ENCODE data around the gene SLC4A1.

SLC4A1 gene

DNA sequence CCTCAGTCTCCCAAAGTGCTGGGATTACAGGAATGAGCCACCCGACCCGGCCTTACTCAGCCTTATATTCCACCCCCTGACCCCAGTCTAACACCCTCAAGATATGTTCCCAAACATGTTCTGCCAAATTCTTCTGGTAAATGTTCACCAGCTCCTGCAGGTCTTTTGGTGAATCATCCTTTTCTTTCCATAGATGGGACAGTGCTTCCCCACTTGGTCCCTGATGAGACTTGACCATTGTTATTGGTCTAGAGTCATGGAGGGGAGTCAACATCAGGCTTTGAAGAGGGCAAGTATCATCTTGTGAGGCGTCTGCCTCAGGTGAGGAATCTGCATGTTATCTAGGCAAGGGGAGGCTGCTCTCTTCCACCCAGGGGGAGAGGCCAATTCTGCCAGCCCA is 30.0 kb upstream of the SLC4A1 start:
- ATAC-seq (ENCODE audit: insufficient read depth, low read depth): no peak
- no peak overlapping the region for H3K4me3 ChIP-seq (ENCODE audit: low read depth in 1 of 2, low read length in 2 of 2)
- no peaks in the 10 kb centered on the region for H4K20me1 ChIP-seq (ENCODE audit: insufficient read depth, low read length)
- no peaks in the 10 kb centered on the region for H3K36me3 ChIP-seq (ENCODE audit: insufficient read depth, low read length)
- no peak overlapping the region for H3K9ac ChIP-seq (ENCODE audit: low read depth, low read length)
- DNase-seq: no peak
- no peaks in the 10 kb centered on the region for H3K9me3 ChIP-seq (ENCODE audit: insufficient read depth, low read length, severe bottlenecking)
- peaks cover 2% of the 10 kb centered on the region for H3K27me3 ChIP-seq (ENCODE audit: insufficient read depth, low read length, poor library complexity)
- H3K79me2 ChIP-seq (ENCODE audit: insufficient read depth, low read length): no peaks in the 10 kb centered on the region
- no peak overlapping the region for H3K4me2 ChIP-seq (ENCODE audit: insufficient read depth, low read length)
- no peaks in the 10 kb centered on the region for H3K4me1 ChIP-seq (ENCODE audit: insufficient read depth, low read length)
- H3K27ac ChIP-seq (ENCODE audit: low read length): no peak overlapping the region
- no peak for TF ChIP-seq EZH2 (IDR thresholded peaks at IDR 0.05; ENCODE audit: borderline replicate concordance, low read depth, low read length, severe bottlenecking)
- TF ChIP-seq, protein P1, sequence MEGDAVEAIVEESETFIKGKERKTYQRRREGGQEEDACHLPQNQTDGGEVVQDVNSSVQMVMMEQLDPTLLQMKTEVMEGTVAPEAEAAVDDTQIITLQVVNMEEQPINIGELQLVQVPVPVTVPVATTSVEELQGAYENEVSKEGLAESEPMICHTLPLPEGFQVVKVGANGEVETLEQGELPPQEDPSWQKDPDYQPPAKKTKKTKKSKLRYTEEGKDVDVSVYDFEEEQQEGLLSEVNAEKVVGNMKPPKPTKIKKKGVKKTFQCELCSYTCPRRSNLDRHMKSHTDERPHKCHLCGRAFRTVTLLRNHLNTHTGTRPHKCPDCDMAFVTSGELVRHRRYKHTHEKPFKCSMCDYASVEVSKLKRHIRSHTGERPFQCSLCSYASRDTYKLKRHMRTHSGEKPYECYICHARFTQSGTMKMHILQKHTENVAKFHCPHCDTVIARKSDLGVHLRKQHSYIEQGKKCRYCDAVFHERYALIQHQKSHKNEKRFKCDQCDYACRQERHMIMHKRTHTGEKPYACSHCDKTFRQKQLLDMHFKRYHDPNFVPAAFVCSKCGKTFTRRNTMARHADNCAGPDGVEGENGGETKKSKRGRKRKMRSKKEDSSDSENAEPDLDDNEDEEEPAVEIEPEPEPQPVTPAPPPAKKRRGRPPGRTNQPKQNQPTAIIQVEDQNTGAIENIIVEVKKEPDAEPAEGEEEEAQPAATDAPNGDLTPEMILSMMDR (IDR thresholded peaks at IDR 0.05; ENCODE audit: borderline replicate concordance, extremely low read depth, low read length, poor library complexity, severe bottlenecking): no peak
- no peak overlapping the region for H2AFZ ChIP-seq (ENCODE audit: low read depth, low read length)

DNA sequence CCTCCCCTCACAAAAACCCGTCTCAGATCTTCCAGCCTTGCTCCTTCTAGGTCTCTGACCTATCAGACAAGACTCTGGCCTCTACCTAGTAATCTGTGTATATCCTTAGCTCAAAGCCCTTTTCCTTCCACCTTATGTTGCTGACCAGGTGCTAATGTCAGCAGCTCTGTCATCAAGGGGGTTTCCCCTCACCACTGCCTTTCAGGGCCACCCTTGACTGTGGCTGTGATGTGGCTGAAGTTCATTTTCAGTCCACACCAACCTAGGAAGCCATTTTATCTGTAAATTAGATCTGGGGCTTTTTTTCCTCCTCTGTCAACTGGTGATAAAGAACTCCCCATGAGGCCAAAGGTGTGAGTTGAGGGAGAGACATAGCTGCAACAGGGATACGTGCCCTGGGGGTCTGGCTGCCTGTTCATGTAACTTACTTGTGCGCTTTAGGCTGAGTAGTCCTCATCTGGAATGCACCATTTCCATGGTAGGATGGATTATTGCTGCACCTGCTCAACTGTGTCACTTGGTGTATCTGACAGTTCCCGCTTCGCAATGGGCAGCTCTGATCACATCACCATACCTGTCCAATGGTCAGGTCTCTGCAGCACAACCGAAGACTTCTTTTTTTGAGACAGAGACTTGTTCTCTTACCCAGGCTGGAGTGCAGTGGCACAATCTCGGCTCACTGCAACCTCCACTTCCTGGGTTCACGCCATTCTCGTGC is 25.7 kb upstream of the SLC4A1 start:
- Histone ChIP-seq H3K4me1 (ENCODE audit: insufficient read depth, low read length) (no peaks in the 10 kb centered on the region), H3K4me3 (ENCODE audit: low read depth in 1 of 2, low read length in 2 of 2) (no peak overlapping the region), H3K27ac (ENCODE audit: low read length) (no peak overlapping the region), H3K27me3 (ENCODE audit: insufficient read depth, low read length, poor library complexity) (peaks cover 2% of the 10 kb centered on the region), H3K9ac (ENCODE audit: low read depth, low read length) (no peak overlapping the region), H2AFZ (ENCODE audit: low read depth, low read length) (no peak overlapping the region), H3K4me2 (ENCODE audit: insufficient read depth, low read length) (no peak overlapping the region), H3K9me3 (ENCODE audit: insufficient read depth, low read length, severe bottlenecking) (no peaks in the 10 kb centered on the region), H4K20me1 (ENCODE audit: insufficient read depth, low read length) (no peaks in the 10 kb centered on the region), H3K79me2 (ENCODE audit: insufficient read depth, low read length) (no peaks in the 10 kb centered on the region), H3K36me3 (ENCODE audit: insufficient read depth, low read length) (no peaks in the 10 kb centered on the region)
- ATAC-seq (ENCODE audit: insufficient read depth, low read depth) (no peak), DNase-seq (no peak)
- TF ChIP-seq, protein P1 (IDR thresholded peaks at IDR 0.05; ENCODE audit: borderline replicate concordance, extremely low read depth, low read length, poor library complexity, severe bottlenecking): no peak
- no peak for TF ChIP-seq EZH2 (IDR thresholded peaks at IDR 0.05; ENCODE audit: borderline replicate concordance, low read depth, low read length, severe bottlenecking)

DNA sequence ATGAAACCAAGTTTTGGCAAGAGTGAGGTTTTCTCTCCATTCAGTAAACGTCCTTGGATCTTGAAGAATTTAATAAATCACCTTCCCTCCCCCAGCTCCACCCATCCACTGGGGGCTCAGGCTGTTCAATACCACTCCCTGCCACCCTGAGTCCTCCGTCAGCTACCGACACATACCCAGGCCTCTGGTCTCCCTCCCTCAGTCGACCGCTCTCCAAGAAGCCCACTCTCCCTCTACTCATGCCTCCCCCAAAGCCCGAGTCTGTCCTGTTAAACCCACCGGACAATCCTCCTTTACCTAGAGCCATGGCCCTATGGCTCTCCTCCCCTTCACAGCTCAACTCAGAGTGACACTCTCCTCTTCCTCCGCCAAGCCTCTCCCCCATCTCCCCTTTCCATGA is 19.7 kb upstream of the SLC4A1 start:
- Histone ChIP-seq H3K4me3 (ENCODE audit: low read depth in 1 of 2, low read length in 2 of 2) (no peak overlapping the region), H3K4me1 (ENCODE audit: insufficient read depth, low read length) (no peaks in the 10 kb centered on the region), H3K27ac (ENCODE audit: low read length) (no peak overlapping the region), H3K36me3 (ENCODE audit: insufficient read depth, low read length) (no peaks in the 10 kb centered on the region), H3K79me2 (ENCODE audit: insufficient read depth, low read length) (no peaks in the 10 kb centered on the region), H3K27me3 (ENCODE audit: insufficient read depth, low read length, poor library complexity) (no peaks in the 10 kb centered on the region), H3K4me2 (ENCODE audit: insufficient read depth, low read length) (no peak overlapping the region), H3K9me3 (ENCODE audit: insufficient read depth, low read length, severe bottlenecking) (no peaks in the 10 kb centered on the region), H2AFZ (ENCODE audit: low read depth, low read length) (no peak overlapping the region), H4K20me1 (ENCODE audit: insufficient read depth, low read length) (no peaks in the 10 kb centered on the region), H3K9ac (ENCODE audit: low read depth, low read length) (no peak overlapping the region)
- no peak for DNase-seq
- ATAC-seq (ENCODE audit: insufficient read depth, low read depth): no peak
- TF ChIP-seq, protein P1 (IDR thresholded peaks at IDR 0.05; ENCODE audit: borderline replicate concordance, extremely low read depth, low read length, poor library complexity, severe bottlenecking): no peak
- TF ChIP-seq EZH2 (IDR thresholded peaks at IDR 0.05; ENCODE audit: borderline replicate concordance, low read depth, low read length, severe bottlenecking): no peak

Measured in DND-41 (cell line).